H1 (cell line): ENCODE measurements around the gene RMND5B. TPM values are rescaled to one million over a fixed set of nuclear protein-coding genes. Genes with fewer than 3 reads are reported as not detected.

ENCODE experiments used
- CTCF ChIA-PET: fragments of 300-600 bp; sonication (Branson Sonifier 250); formaldehyde crosslinking; loops from one replicate; lab custom pipeline; 2021; ENCODE audit not compliant: partially characterized antibody; lab: Charles Lee
- POLR2A ChIA-PET: fragments of 300-600 bp; sonication (Branson Sonifier 250); formaldehyde crosslinking; loops from one replicate; lab custom pipeline; 2021; ENCODE audit warnings: inconsistent platforms; ENCODE audit not compliant: partially characterized antibody; lab: Charles Lee
- DNase-seq, 2 experiments: peaks; one replicate each; pipeline versions ENCODE4 v3.0.0 to v3.0.0-alpha.2; 2010 to 2022; ENCODE audit warnings: low spot score in 2 of 2, low read depth in 1 of 2, mixed read lengths in 1 of 2
- FAIRE-seq: peaks from 2 replicates; lab custom pipeline; 2011; peaks lifted over from hg19 to GRCh38; lab: Jason Lieb, UNC
- H2AFZ ChIP-seq: 2 replicates; pipeline ENCODE4 v1.8.1; 2012; ENCODE audit warnings: low read length, inconsistent platforms
- H2AK5ac ChIP-seq: 2 replicates; pipeline ENCODE4 v1.6.1; 2013; ENCODE audit warnings: low read depth, low read length
- H2BK120ac ChIP-seq: replicated peaks from 2 replicates; pipeline ENCODE3; 2013; ENCODE audit warnings: low read depth, low read length, inconsistent platforms
- H2BK12ac ChIP-seq: 2 replicates; pipeline ENCODE4 v1.6.1; 2013; ENCODE audit warnings: low read depth, low read length
- H2BK15ac ChIP-seq: 2 replicates; pipeline ENCODE4 v1.6.1; 2013; ENCODE audit warnings: low read length
- H2BK20ac ChIP-seq: 2 replicates; pipeline ENCODE4 v1.6.1; 2013; ENCODE audit warnings: low read length
- H2BK5ac ChIP-seq: 2 replicates; pipeline ENCODE4 v1.6.1; 2013; ENCODE audit warnings: low read depth, low read length
- H3K14ac ChIP-seq: 2 replicates; pipeline ENCODE4 v1.6.1; 2013; ENCODE audit warnings: inconsistent platforms; ENCODE audit not compliant: insufficient read length
- H3K18ac ChIP-seq: 2 replicates; pipeline ENCODE4 v1.6.1; 2013; ENCODE audit warnings: low read length; ENCODE audit errors: extremely low read depth
- H3K23ac ChIP-seq: 2 replicates; pipeline ENCODE4 v1.6.1; 2013; ENCODE audit warnings: inconsistent platforms; ENCODE audit not compliant: insufficient read length
- H3K23me2 ChIP-seq: 2 replicates; pipeline ENCODE4 v1.6.1; 2013; ENCODE audit warnings: low read depth, low read length
- H3K27ac ChIP-seq: 2 replicates; pipeline ENCODE4 v1.6.1; 2011; ENCODE audit warnings: low read depth, low read length, inconsistent platforms
- H3K27me3 ChIP-seq, 4 experiments: replicated peaks in 1 of 4; 1 replicate in 1 of 4; 2 replicates in 3 of 4; pipeline versions ENCODE4 v1.6.1 to v1.8.1; 2011 to 2013; ENCODE audit warnings: low read length in 3 of 4, mild to moderate bottlenecking in 3 of 4, inconsistent platforms in 2 of 4, mixed read lengths in 2 of 4, moderate library complexity in 1 of 4; ENCODE audit not compliant: control insufficient read depth in 3 of 4, insufficient read depth in 3 of 4; ENCODE audit errors: extremely low read depth in 1 of 4
- H3K36me3 ChIP-seq, 4 experiments: 2 replicates each; pipeline versions ENCODE4 v1.6.1 to v1.8.1; 2011 to 2013; ENCODE audit warnings: mild to moderate bottlenecking in 4 of 4, low read length in 3 of 4, moderate library complexity in 2 of 4, control low read depth in 1 of 4, inconsistent platforms in 1 of 4; ENCODE audit not compliant: insufficient read depth in 4 of 4, control insufficient read depth in 2 of 4
- H3K4ac ChIP-seq: replicated peaks from 2 replicates; pipeline ENCODE3; 2013; ENCODE audit warnings: low read length, low read depth, mixed read lengths, inconsistent platforms; ENCODE audit not compliant: insufficient read length
- H3K4me1 ChIP-seq, 4 experiments: replicated peaks in 1 of 4; 1 replicate in 1 of 4; 2 replicates in 3 of 4; pipeline versions ENCODE4 v1.6.1 to v1.8.1; 2011 to 2013; ENCODE audit warnings: low read length in 3 of 4, inconsistent platforms in 2 of 4, mixed read lengths in 1 of 4; ENCODE audit not compliant: insufficient read depth in 4 of 4, control insufficient read depth in 3 of 4
- H3K4me2 ChIP-seq, 2 experiments: 2 replicates each; pipeline versions ENCODE4 v1.6.1 to v1.8.1; 2011 to 2013; ENCODE audit warnings: low read depth in 2 of 2, low read length in 2 of 2, control low read depth in 1 of 2, inconsistent platforms in 1 of 2, mild to moderate bottlenecking in 1 of 2; ENCODE audit not compliant: insufficient read depth in 1 of 2
- H3K4me3 ChIP-seq, 4 experiments: fragments of 200-600, 300-600 bp in 1 of 4; sonication (generic), shearing (Covaris generic), sonication (Bioruptor Twin) in 1 of 4; 2 replicates each; pipeline versions ENCODE4 v1.5.1 to v1.8.1; 2011 to 2016; ENCODE audit warnings: low read length in 4 of 4, low read depth in 3 of 4, control low read depth in 2 of 4, inconsistent platforms in 2 of 4, mild to moderate bottlenecking in 2 of 4, mixed read lengths in 1 of 4, moderate library complexity in 1 of 4; ENCODE audit not compliant: insufficient read depth in 2 of 4; ENCODE audit errors: extremely low read depth in 1 of 4
- H3K56ac ChIP-seq: replicated peaks from 2 replicates; pipeline ENCODE3; 2013; ENCODE audit warnings: low read depth, mild to moderate bottlenecking, mixed read lengths, low read length, inconsistent platforms; ENCODE audit not compliant: insufficient read length
- H3K79me1 ChIP-seq: 2 replicates; pipeline ENCODE4 v1.6.1; 2013; ENCODE audit warnings: low read depth, low read length, control low read depth
- H3K79me2 ChIP-seq, 2 experiments: 2 replicates each; pipeline versions ENCODE4 v1.6.1 to v1.8.1; 2012 to 2013; ENCODE audit warnings: low read length in 2 of 2, mild to moderate bottlenecking in 2 of 2, inconsistent platforms in 1 of 2; ENCODE audit not compliant: insufficient read depth in 2 of 2, control insufficient read depth in 1 of 2
- H3K9ac ChIP-seq, 4 experiments: replicated peaks in 1 of 4; 1 replicate in 1 of 4; 2 replicates in 3 of 4; pipeline versions ENCODE4 v1.6.1 to v1.8.1; 2011 to 2013; ENCODE audit warnings: low read depth in 3 of 4, low read length in 3 of 4, control low read depth in 2 of 4, mild to moderate bottlenecking in 2 of 4, moderate library complexity in 2 of 4, inconsistent platforms in 1 of 4; ENCODE audit errors: extremely low read depth in 1 of 4
- H3K9me3 ChIP-seq, 2 experiments: 2 replicates each; pipeline versions ENCODE4 v1.6.1 to v1.8.1; 2012 to 2013; ENCODE audit warnings: mild to moderate bottlenecking in 2 of 2, moderate library complexity in 2 of 2, control low read depth in 1 of 2, inconsistent platforms in 1 of 2, low read depth in 1 of 2, low read length in 1 of 2, mixed read lengths in 1 of 2; ENCODE audit not compliant: insufficient read depth in 2 of 2
- H4K20me1 ChIP-seq, 2 experiments: replicated peaks in 1 of 2; 2 replicates each; pipeline versions ENCODE3 to v1.8.1; 2011 to 2013; ENCODE audit warnings: inconsistent platforms in 2 of 2, low read length in 2 of 2, mild to moderate bottlenecking in 1 of 2; ENCODE audit not compliant: insufficient read depth in 2 of 2, control insufficient read depth in 1 of 2
- H4K5ac ChIP-seq: 2 replicates; pipeline ENCODE4 v1.6.1; 2013; ENCODE audit warnings: low read length, low read depth, mixed read lengths, inconsistent platforms; ENCODE audit not compliant: insufficient read length
- H4K8ac ChIP-seq: 2 replicates; pipeline ENCODE4 v1.8.0; 2013; ENCODE audit warnings: mild to moderate bottlenecking, moderate library complexity, low read length, inconsistent platforms; ENCODE audit not compliant: insufficient read depth; ENCODE audit errors: extremely low read depth
- H4K91ac ChIP-seq: replicated peaks from 2 replicates; pipeline ENCODE3; 2013; ENCODE audit warnings: low read length, mixed read lengths, inconsistent platforms; ENCODE audit not compliant: insufficient read length
- ATF2 ChIP-seq: IDR thresholded peaks from 2 replicates; pipeline ENCODE4 v1.6.1; 2012; ENCODE audit warnings: low read length, inconsistent platforms
- ATF3 ChIP-seq: IDR thresholded peaks from 2 replicates; pipeline ENCODE4 v1.6.1; 2011; ENCODE audit warnings: low read depth, mild to moderate bottlenecking, low read length; ENCODE audit not compliant: insufficient read depth
- CBX5 ChIP-seq: fragments of 300-800, 300-1000 bp; sonication (generic); IDR thresholded peaks from 2 replicates; pipeline ENCODE4 v1.7.1; 2016; ENCODE audit warnings: antibody characterized with exemption, low read length, low read depth
- KDM1A ChIP-seq: fragments of 200-600, 300-600 bp; sonication (generic); IDR thresholded peaks from 2 replicates; pipeline ENCODE4 v1.7.1; 2016; ENCODE audit warnings: mild to moderate bottlenecking, low read length, borderline replicate concordance
- KDM4A ChIP-seq: IDR thresholded peaks from one replicate; pipeline ENCODE4 v1.7.1; 2012; ENCODE audit warnings: low read depth, mild to moderate bottlenecking, moderate library complexity, low read length, inconsistent platforms; ENCODE audit not compliant: severe bottlenecking
- NANOG ChIP-seq: IDR thresholded peaks from 2 replicates; pipeline ENCODE4 v1.6.1; 2011; ENCODE audit warnings: low read length, low read depth, mild to moderate bottlenecking, inconsistent platforms; ENCODE audit not compliant: insufficient read depth, poor library complexity, severe bottlenecking
- RBBP5 ChIP-seq: IDR thresholded peaks from 2 replicates; pipeline ENCODE4 v1.7.1; 2012; ENCODE audit warnings: low read depth, mild to moderate bottlenecking, inconsistent platforms, low read length, moderate library complexity, borderline replicate concordance
- TEAD4 ChIP-seq: IDR thresholded peaks from 2 replicates; pipeline ENCODE4 v1.6.1; 2012; ENCODE audit warnings: low read depth, low read length, inconsistent platforms, mixed read lengths
- USF2 ChIP-seq: IDR thresholded peaks from 2 replicates; pipeline ENCODE4 v1.6.1; 2011; ENCODE audit warnings: low read length, improper control_type of control experiment
- ZNF274 ChIP-seq: IDR thresholded peaks from 2 replicates; pipeline ENCODE4 v1.7.0; 2012; ENCODE audit warnings: low read length, borderline replicate concordance; ENCODE audit errors: extremely low read depth
- WGBS, 2 experiments: shearing (Covaris generic) in 1 of 2; methylation state at CpG; one replicate each; pipeline versions ENCODE4 v1.1.6 to v1.1.7; 2013 to 2015; ENCODE audit warnings: low lambda C conversion rate in 2 of 2, mixed read lengths in 2 of 2, inconsistent platforms in 1 of 2, low coverage in 1 of 2, missing lambda C conversion rate in 1 of 2; ENCODE audit not compliant: insufficient replicate concordance in 2 of 2, insufficient coverage in 1 of 2, insufficient read length in 1 of 2; ENCODE audit errors: extremely low coverage in 1 of 2, missing lambda C conversion rate in 1 of 2; 5-methylcytosine and 5-hydroxymethylcytosine counted together
- polyA plus RNA-seq, 7 experiments: library from polyadenylated mRNA; depleted of rRNA in 3 of 7; stranded (reverse) in 5 of 7; unstranded in 2 of 7; fragments of >200 nt in 5 of 7; fragments of 200-250 nt in 2 of 7; gene quantifications; 1 replicate in 5 of 7; 2 replicates in 1 of 7; 4 replicates in 1 of 7; pipeline versions ENCODE4 v1.2.1 to v1.2.3, GENCODE V29; 2011 to 2013; ENCODE audit warnings: missing spikeins in 2 of 7, mixed read lengths in 2 of 7
- total RNA-seq: library from RNA; stranded (reverse); fragmentation: NEBNext Ultra II Directional; extraction: Animal tissue kit (Norgen Biotek cat#: 25700); gene quantifications from 2 replicates; pipeline ENCODE4 v1.2.1, GENCODE V29; 2021

RMND5B gene
- total and polyA plus RNA-seq, 2 of the 8 experiments (the other 6 are each of a cell fraction or from before 2014, with no cell fraction given) = 75.9 to 90.2 TPM

GRCh38 chr5:178176791-178177190 is 46.0 kb downstream of the RMND5B start:
- peak overlapping the region; percentile 22 for H4K91ac ChIP-seq
- FAIRE-seq = no peak
- no peaks in the 10 kb centered on the region for H3K9me3 ChIP-seq
- no peak overlapping the region for H3K18ac ChIP-seq
- H4K8ac ChIP-seq = no peak overlapping the region
- H3K14ac ChIP-seq = no peak overlapping the region
- H2AFZ ChIP-seq = no peak overlapping the region
- H2BK120ac ChIP-seq = no peak overlapping the region
- no peaks in the 10 kb centered on the region for H3K36me3 ChIP-seq
- no peak overlapping the region for H2BK20ac ChIP-seq
- H3K23me2 ChIP-seq = 0 out of 2 replicates have a peak, but pooled peaks cover 2% of the 10 kb centered on the region
- 87% methylated on average over 6 of the region's 6 CpGs; no CpG with 5 or more reads in 1 of the 2 experiments for WGBS, 2 experiments
- peak overlapping the region; percentile 61 for H2BK15ac ChIP-seq
- no peak overlapping the region for H3K4me2 ChIP-seq
- H3K27ac ChIP-seq = no peak overlapping the region
- no peak overlapping the region for H3K9ac ChIP-seq
- H2BK5ac ChIP-seq = no peak overlapping the region
- H3K23ac ChIP-seq = no peak overlapping the region
- no peak overlapping the region for H3K56ac ChIP-seq
- CTCF ChIA-PET = interaction anchor here (0.6 to 3.1 kb wide), 8 partner anchors 9 to 102 kb away, joined by 3 to 18 read pairs (median 6); no protein-coding TSS in a partner anchor
- POLR2A ChIA-PET = interaction anchor here (1.4 to 38.5 kb wide), 4 partner anchors 10 to 26 kb away, joined by 5 to 985 read pairs (median 5); partner anchors contain the start of genes HNRNPAB and NHP2
- peaks cover 0 to 18% (median 10%) of the 10 kb centered on the region in 4 experiments; a peak in 6 of 7 replicates for H3K4me1 ChIP-seq
- no peak overlapping the region for H3K4ac ChIP-seq
- DNase-seq = no peak
- H3K27me3 ChIP-seq = no peaks in the 10 kb centered on the region
- H3K79me1 ChIP-seq = no peaks in the 10 kb centered on the region
- H4K20me1 ChIP-seq = no peaks in the 10 kb centered on the region
- no peak overlapping the region for H2AK5ac ChIP-seq
- no peak overlapping the region for H3K4me3 ChIP-seq
- H4K5ac ChIP-seq = no peak overlapping the region
- no peaks in the 10 kb centered on the region for H3K79me2 ChIP-seq
- no peak overlapping the region for H2BK12ac ChIP-seq
- TF ChIP-seq ATF3 (no peak), ATF2 (no peak), USF2 (no peak), TEAD4 (no peak), NANOG (no peak), KDM4A (no peak), CBX5 (no peak), RBBP5 (no peak), KDM1A (no peak), ZNF274 (no peak)
